SW480 (cell line): ENCODE measurements around the gene NINL.
A peak's percentile ranks its signal among the peaks of the same experiment; 100 is the strongest.
"Not testable (repeated sequence)": the region's sequence is repeated elsewhere in the genome, so short reads cannot be mapped to it uniquely, and the experiment has no call there.

Source experiments
- DNase-seq: peaks from one replicate; pipeline ENCODE4 v3.0.0-alpha.2; 2016; ENCODE audit warnings: low spot score

NINL gene

GRCh38 chr20:25584905-25585704, at the start of gene NINL:
NINL (minus strand) TSS chr20:25585531; CDS start chr20:25526587, 58,944 bp downstream.
- peak; percentile 64 for DNase-seq

GRCh38 chr20:25632940-25633790, 47.8 kb upstream of the NINL start:
- DNase-seq, result no peak

GRCh38 chr20:25630615-25631014, 45.3 kb upstream of the NINL start:
- DNase-seq, result not testable (repeated sequence)

- DNase-seq, result no peak
Measured at GRCh38 chr20:25629816-25630499, 44.6 kb upstream of the NINL start.

GRCh38 chr20:25626779-25627178, 41.4 kb upstream of the NINL start:
- DNase-seq, result no peak

- no peak for DNase-seq
Measured at GRCh38 chr20:25624500-25624939, 39.2 kb upstream of the NINL start.

- peak; percentile 100 for DNase-seq
Measured at GRCh38 chr20:25623736-25624499, 38.6 kb upstream of the NINL start, which contains the start of gene NANP. NANP (minus strand) TSS chr20:25624014; CDS start chr20:25623948, 66 bp downstream.

- peak; percentile 68 for DNase-seq
Measured at GRCh38 chr20:25623225-25623735, 37.9 kb upstream of the NINL start.

GRCh38 chr20:25622450-25623224, 37.3 kb upstream of the NINL start:
- DNase-seq, result peak; percentile 29

GRCh38 chr20:25622049-25622448, 36.7 kb upstream of the NINL start:
- no peak for DNase-seq

GRCh38 chr20:25619514-25619913, 34.2 kb upstream of the NINL start:
- DNase-seq, result no peak

GRCh38 chr20:25608774-25609173, 23.4 kb upstream of the NINL start:
- DNase-seq, result no peak

GRCh38 chr20:25606094-25606695, 20.9 kb upstream of the NINL start:
- DNase-seq, result no peak

GRCh38 chr20:25605148-25605547, 19.8 kb upstream of the NINL start:
- DNase-seq, result no peak

GRCh38 chr20:25604611-25605010, 19.3 kb upstream of the NINL start:
- DNase-seq, result no peak

GRCh38 chr20:25602914-25603309, 17.6 kb upstream of the NINL start:
- not testable (repeated sequence) for DNase-seq

GRCh38 chr20:25602191-25602913, 17.0 kb upstream of the NINL start:
- DNase-seq, result not testable (repeated sequence)

GRCh38 chr20:25601659-25602058, 16.3 kb upstream of the NINL start:
- no peak for DNase-seq

GRCh38 chr20:25600632-25601031, 15.3 kb upstream of the NINL start:
- no peak for DNase-seq
